Stimulated activated CD4-positive, alpha-beta T cell treated with anti-CD3 and anti-CD28 coated beads, Interleukin-2, amount 100 ng/mL, for 4 hours (primary cell): ENCODE results near the gene LPAR1.

Experiments used
- DNase-seq: peaks from one replicate; pipeline ENCODE4 v3.0.0-alpha.2; 2020; ENCODE audit warnings: low read depth

Gene LPAR1

GRCh38 chr9:110918316-110919049, 119.8 kb downstream of the LPAR1 start:
- no peak for DNase-seq

GRCh38 chr9:110916403-110916802, 121.9 kb downstream of the LPAR1 start:
- DNase-seq, result no peak

GRCh38 chr9:110912419-110913291, 125.6 kb downstream of the LPAR1 start:
- no peak for DNase-seq

- no peak for DNase-seq
Measured at GRCh38 chr9:110911659-110912418, 126.4 kb downstream of the LPAR1 start.

- no peak for DNase-seq
Measured at GRCh38 chr9:110908894-110909293, 129.4 kb downstream of the LPAR1 start.

GRCh38 chr9:110900917-110901316, 137.4 kb downstream of the LPAR1 start:
- DNase-seq, result no peak

- no peak for DNase-seq
Measured at GRCh38 chr9:110900456-110900855, 137.8 kb downstream of the LPAR1 start.

GRCh38 chr9:110898866-110899265, 139.4 kb downstream of the LPAR1 start:
- no peak for DNase-seq

- DNase-seq, result no peak
Measured at GRCh38 chr9:110898358-110898757, 139.9 kb downstream of the LPAR1 start.

- DNase-seq, result no peak
Measured at GRCh38 chr9:110897943-110898342, 140.3 kb downstream of the LPAR1 start.

- DNase-seq, result no peak
Measured at GRCh38 chr9:110895147-110895905, 142.9 kb downstream of the LPAR1 start.

- DNase-seq, result no peak
Measured at GRCh38 chr9:110894731-110895130, 143.5 kb downstream of the LPAR1 start.

- DNase-seq, result no peak
Measured at GRCh38 chr9:110892689-110893088, 145.6 kb downstream of the LPAR1 start.

GRCh38 chr9:110891760-110892159, 146.5 kb downstream of the LPAR1 start:
- DNase-seq, result no peak

- DNase-seq, result no peak
Measured at GRCh38 chr9:110890416-110890815, 147.9 kb downstream of the LPAR1 start.

GRCh38 chr9:110887276-110887675, 151.0 kb downstream of the LPAR1 start:
- DNase-seq, result no peak

GRCh38 chr9:110886832-110887231, 151.4 kb downstream of the LPAR1 start:
- DNase-seq, result no peak

- no peak for DNase-seq
Measured at GRCh38 chr9:110880189-110880588, 158.1 kb downstream of the LPAR1 start.

GRCh38 chr9:110877374-110877773, 160.9 kb downstream of the LPAR1 start:
- DNase-seq, result no peak

GRCh38 chr9:110876929-110877328, 161.3 kb downstream of the LPAR1 start:
- no peak for DNase-seq

- DNase-seq, result no peak
Measured at GRCh38 chr9:110874963-110875674, 163.2 kb downstream of the LPAR1 start.
